Tibial nerve (tissue), 4 donors: ENCODE results near the gene SYT7. TPM values are rescaled to one million over a fixed set of nuclear protein-coding genes. Genes with fewer than 3 reads are reported as not detected.
"Not testable (repeated sequence)": the region's sequence is repeated elsewhere in the genome, so short reads cannot be mapped to it uniquely, and the experiment has no call there.

ENCODE experiments used
- DNase-seq, 2 donors: peaks; one replicate each; pipeline ENCODE4 v3.0.0-alpha.2; 2019; ENCODE audit warnings: low spot score in 2 of 2
- H3K27ac ChIP-seq, 4 donors: fragments of 200-600 bp; sonication (generic) in 3 of 4; one replicate each; pipeline ENCODE4 v1.5.1; 2017 to 2019; ENCODE audit warnings: mild to moderate bottlenecking in 1 of 4
- H3K27me3 ChIP-seq, 2 donors: fragments of 200-600 bp; sonication (generic) in 1 of 2; one replicate each; pipeline versions ENCODE4 v1.5.1 to v1.6.0; 2017 to 2019
- H3K36me3 ChIP-seq, 3 donors: fragments of 200-600 bp; sonication (generic); one replicate each; pipeline ENCODE4 v1.5.1; 2018 to 2019
- H3K4me1 ChIP-seq, 4 donors: fragments of 200-600 bp; sonication (generic) in 3 of 4; one replicate each; pipeline ENCODE4 v1.5.1; 2017 to 2019
- H3K4me3 ChIP-seq, 4 donors: fragments of 200-600 bp; sonication (generic) in 3 of 4; one replicate each; pipeline ENCODE4 v1.5.1; 2017 to 2019; ENCODE audit warnings: mild to moderate bottlenecking in 1 of 4, moderate library complexity in 1 of 4
- H3K9me3 ChIP-seq, 4 donors: fragments of 200-600 bp; sonication (generic) in 3 of 4; one replicate each; pipeline ENCODE4 v1.5.1; 2017 to 2019
- CTCF ChIP-seq, 5 experiments: fragments of 200-600 bp in 3 of 5; fragments of 450-650 bp in 2 of 5; sonication (generic) in 3 of 5; IDR thresholded peaks; one replicate each; pipeline ENCODE4 v1.5.1; 2016 to 2019; ENCODE audit warnings: antibody characterized with exemption in 5 of 5, mild to moderate bottlenecking in 3 of 5, moderate library complexity in 2 of 5
- EP300 ChIP-seq, 2 donors: sonication (generic); formaldehyde crosslinking; IDR thresholded peaks; one replicate each; pipeline ENCODE4 v1.6.1; 2017; ENCODE audit warnings: antibody characterized with exemption in 2 of 2, mild to moderate bottlenecking in 1 of 2
- POLR2A ChIP-seq, 2 donors: fragments of 450-650 bp; IDR thresholded peaks; one replicate each; pipeline ENCODE4 v1.6.1; 2017; ENCODE audit warnings: antibody characterized with exemption in 2 of 2, mild to moderate bottlenecking in 2 of 2, moderate library complexity in 2 of 2
- WGBS, 2 donors: methylation state at CpG; one replicate each; pipeline ENCODE4 v1.1.5; 2018; 5-methylcytosine and 5-hydroxymethylcytosine counted together
- total RNA-seq, 4 donors: library from RNA; depleted of rRNA; stranded (reverse); fragments of >200 nt; gene quantifications; one replicate each; pipeline ENCODE4 v1.1.0, GENCODE V29; 2016

The SYT7 gene
- total RNA-seq, 4 donors from 2014 or later, result 1.2 to 2.5 (median 1.8) TPM

GRCh38 chr11:61619471-61620226 lies 38.8 kb upstream of the SYT7 start:
- H3K4me1 ChIP-seq, result no peaks in the 10 kb centered on the region
- no peak overlapping the region for H3K27ac ChIP-seq
- DNase-seq, result no peak
- H3K9me3 ChIP-seq, result no peaks in the 10 kb centered on the region
- TF ChIP-seq CTCF (IDR thresholded peaks at IDR 0.05), result no peak
- no peak for TF ChIP-seq POLR2A (IDR thresholded peaks at IDR 0.05)
- TF ChIP-seq EP300 (IDR thresholded peaks at IDR 0.05), result no peak
- peaks cover 0 to 20% of the 10 kb centered on the region in 2 donors for H3K27me3 ChIP-seq
- no peaks in the 10 kb centered on the region for H3K36me3 ChIP-seq
- H3K4me3 ChIP-seq, result no peak overlapping the region
- WGBS, 2 donors, result 73 to 89% methylated on average over 6 of the region's 6 CpGs

- Histone ChIP-seq H3K4me3 (no peak overlapping the region), H3K27me3 (peaks cover 0 to 24% of the 10 kb centered on the region in 2 donors), H3K9me3 (no peaks in the 10 kb centered on the region), H3K27ac (no peak overlapping the region), H3K36me3 (no peaks in the 10 kb centered on the region), H3K4me1 (no peaks in the 10 kb centered on the region)
- DNase-seq, result no peak
- TF ChIP-seq EP300 (IDR thresholded peaks at IDR 0.05) (no peak), POLR2A (IDR thresholded peaks at IDR 0.05) (no peak), CTCF (IDR thresholded peaks at IDR 0.05) (no peak)
- 28 to 33% methylated on average over 5 of the region's 5 CpGs for WGBS, 2 donors
Measured at GRCh38 chr11:61618978-61619377, 38.1 kb upstream of the SYT7 start.

- no peaks in the 10 kb centered on the region for H3K4me1 ChIP-seq
- no peak overlapping the region for H3K27ac ChIP-seq
- H3K4me3 ChIP-seq, result no peak overlapping the region
- TF ChIP-seq EP300 (IDR thresholded peaks at IDR 0.05), result no peak
- no peak for TF ChIP-seq CTCF (IDR thresholded peaks at IDR 0.05)
- no peak for TF ChIP-seq POLR2A (IDR thresholded peaks at IDR 0.05)
- DNase-seq, result no peak
- no peaks in the 10 kb centered on the region for H3K9me3 ChIP-seq
- 96 to 98% methylated on average over 4 of the region's 4 CpGs for WGBS, 2 donors
- peaks cover 0 to 35% of the 10 kb centered on the region in 2 donors for H3K27me3 ChIP-seq
- H3K36me3 ChIP-seq, result no peaks in the 10 kb centered on the region
Measured at GRCh38 chr11:61617515-61617914, 36.6 kb upstream of the SYT7 start.

- peaks cover 0 to 45% of the 10 kb centered on the region in 2 donors for H3K27me3 ChIP-seq
- peaks cover 0 to 5% (median 0%) of the 10 kb centered on the region in 4 donors for H3K9me3 ChIP-seq
- H3K4me3 ChIP-seq, result no peak overlapping the region
- no peaks in the 10 kb centered on the region for H3K36me3 ChIP-seq
- no peak for DNase-seq
- TF ChIP-seq EP300 (IDR thresholded peaks at IDR 0.05) (no peak), CTCF (IDR thresholded peaks at IDR 0.05) (no peak), POLR2A (IDR thresholded peaks at IDR 0.05) (no peak)
- H3K4me1 ChIP-seq, result no peaks in the 10 kb centered on the region
- WGBS, 2 donors, result 52 to 57% methylated on average over 2 of the region's 2 CpGs
- no peak overlapping the region for H3K27ac ChIP-seq
Measured at GRCh38 chr11:61616434-61616833, 35.6 kb upstream of the SYT7 start.

GRCh38 chr11:61614782-61615181 lies 33.9 kb upstream of the SYT7 start:
- not testable (repeated sequence) for DNase-seq, H3K36me3 ChIP-seq, H3K4me3 ChIP-seq, H3K9me3 ChIP-seq, H3K27ac ChIP-seq, H3K4me1 ChIP-seq
- 43 to 51% methylated on average over 6 of the region's 6 CpGs for WGBS, 2 donors
- peaks cover 0 to 50% of the 10 kb centered on the region in 2 donors for H3K27me3 ChIP-seq
